ENCODE results near the gene TMEM181. TPM values are rescaled to one million over a fixed set of nuclear protein-coding genes. Genes with fewer than 3 reads are reported as not detected.
"Not testable (repeated sequence)": the region's sequence is repeated elsewhere in the genome, so short reads cannot be mapped to it uniquely, and the experiment has no call there.

Gene TMEM181
- total RNA-seq, 1 experiment from 2014 or later = 12.5 TPM

DNA sequence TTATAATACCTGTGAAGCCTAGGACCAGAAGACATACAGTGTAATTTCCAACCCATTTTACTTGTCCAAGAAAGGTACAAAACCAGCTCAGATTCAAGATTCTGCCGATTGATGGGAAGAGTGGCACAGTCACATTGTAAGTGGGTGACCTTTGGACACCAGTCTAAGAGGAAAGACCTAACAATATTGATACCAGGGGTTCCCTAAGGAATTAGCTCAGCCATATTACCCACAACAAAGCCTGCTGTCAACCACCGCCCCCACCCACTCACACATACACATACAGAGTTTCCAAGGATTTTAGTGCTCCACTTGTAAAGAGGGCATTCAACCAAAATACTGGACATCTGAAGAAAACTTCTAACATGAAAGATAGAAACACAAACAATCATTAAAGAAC, 27.9 kb upstream of the TMEM181 start:
- DNase-seq (ENCODE audit: low read depth) = no peak
- in situ Hi-C loops (cut with HindIII; ENCODE audit: low pct_unique_long_range_greater_than_20kb, low sequenced_read_pairs) = no loop called here

GRCh38 chr6:158536084-158536890, 23.6 kb upstream of the TMEM181 start:
- in situ Hi-C loops (cut with HindIII; ENCODE audit: low pct_unique_long_range_greater_than_20kb, low sequenced_read_pairs) = no loop called here
- DNase-seq (ENCODE audit: low read depth) = peak; percentile 74

GRCh38 chr6:158536891-158537798, 22.7 kb upstream of the TMEM181 start:
- peak; percentile 8 for DNase-seq (ENCODE audit: low read depth)
- in situ Hi-C loops (cut with HindIII; ENCODE audit: low pct_unique_long_range_greater_than_20kb, low sequenced_read_pairs) = no loop called here

DNA sequence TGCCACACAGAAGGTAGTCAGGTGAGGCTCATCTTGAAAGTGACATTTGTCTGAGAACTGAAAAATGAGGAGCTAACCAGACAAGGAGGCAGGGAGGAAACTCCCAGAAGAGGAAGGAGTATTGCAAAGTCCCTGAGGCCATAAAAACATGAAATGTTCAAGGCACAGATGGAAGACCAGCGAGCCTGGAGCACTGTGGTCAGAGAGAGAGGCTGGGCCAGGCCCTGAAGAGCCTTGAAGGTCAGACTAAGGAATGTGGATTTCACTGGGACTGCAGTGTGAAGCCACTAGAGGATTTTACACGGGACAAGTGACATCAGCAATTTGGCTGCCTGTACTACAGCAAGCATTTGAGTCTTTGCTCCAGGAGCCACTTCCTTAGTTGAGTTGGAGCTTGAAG, 21.1 kb upstream of the TMEM181 start:
- DNase-seq (ENCODE audit: low read depth) = no peak
- in situ Hi-C loops (cut with HindIII; ENCODE audit: low pct_unique_long_range_greater_than_20kb, low sequenced_read_pairs) = no loop called here

GRCh38 chr6:158539413-158539812, 20.5 kb upstream of the TMEM181 start:
- DNase-seq (ENCODE audit: low read depth) = no peak
- in situ Hi-C loops (cut with HindIII; ENCODE audit: low pct_unique_long_range_greater_than_20kb, low sequenced_read_pairs) = no loop called here

GRCh38 chr6:158539881-158540280, 20.0 kb upstream of the TMEM181 start:
- in situ Hi-C loops (cut with HindIII; ENCODE audit: low pct_unique_long_range_greater_than_20kb, low sequenced_read_pairs) = no loop called here
- DNase-seq (ENCODE audit: low read depth) = no peak

DNA sequence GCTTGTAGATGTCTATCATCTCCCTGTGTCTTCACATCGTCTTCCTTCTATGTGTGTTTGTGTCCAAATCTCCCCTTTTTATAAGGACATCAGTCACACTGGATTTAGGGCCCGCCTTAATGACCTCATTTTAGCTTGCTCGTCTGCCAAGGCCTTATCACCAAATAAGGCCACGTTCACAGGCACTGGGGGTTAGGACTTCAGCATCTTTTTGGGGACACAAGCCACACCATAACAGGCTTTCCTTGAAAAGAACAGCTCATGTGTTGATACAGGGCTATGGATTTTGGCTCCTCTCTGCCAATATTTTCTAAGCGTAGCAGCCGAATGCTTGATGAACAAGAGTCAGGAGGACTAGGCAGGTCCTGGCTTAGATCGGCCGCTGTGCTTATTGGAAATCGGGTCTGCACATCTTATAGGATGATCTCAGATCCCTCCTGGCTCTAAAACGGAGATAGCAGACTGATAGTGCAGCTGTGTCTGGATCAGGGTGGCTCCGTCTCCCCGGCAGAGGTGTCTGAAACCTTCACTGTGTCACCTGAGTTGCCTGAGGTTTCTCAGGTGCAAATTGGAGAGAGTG, 16.2 kb upstream of the TMEM181 start:
- in situ Hi-C loops (cut with HindIII; ENCODE audit: low pct_unique_long_range_greater_than_20kb, low sequenced_read_pairs) = no loop called here
- no peak for DNase-seq (ENCODE audit: low read depth)

GRCh38 chr6:158544428-158544827, 15.5 kb upstream of the TMEM181 start:
- DNase-seq (ENCODE audit: low read depth) = no peak

DNA sequence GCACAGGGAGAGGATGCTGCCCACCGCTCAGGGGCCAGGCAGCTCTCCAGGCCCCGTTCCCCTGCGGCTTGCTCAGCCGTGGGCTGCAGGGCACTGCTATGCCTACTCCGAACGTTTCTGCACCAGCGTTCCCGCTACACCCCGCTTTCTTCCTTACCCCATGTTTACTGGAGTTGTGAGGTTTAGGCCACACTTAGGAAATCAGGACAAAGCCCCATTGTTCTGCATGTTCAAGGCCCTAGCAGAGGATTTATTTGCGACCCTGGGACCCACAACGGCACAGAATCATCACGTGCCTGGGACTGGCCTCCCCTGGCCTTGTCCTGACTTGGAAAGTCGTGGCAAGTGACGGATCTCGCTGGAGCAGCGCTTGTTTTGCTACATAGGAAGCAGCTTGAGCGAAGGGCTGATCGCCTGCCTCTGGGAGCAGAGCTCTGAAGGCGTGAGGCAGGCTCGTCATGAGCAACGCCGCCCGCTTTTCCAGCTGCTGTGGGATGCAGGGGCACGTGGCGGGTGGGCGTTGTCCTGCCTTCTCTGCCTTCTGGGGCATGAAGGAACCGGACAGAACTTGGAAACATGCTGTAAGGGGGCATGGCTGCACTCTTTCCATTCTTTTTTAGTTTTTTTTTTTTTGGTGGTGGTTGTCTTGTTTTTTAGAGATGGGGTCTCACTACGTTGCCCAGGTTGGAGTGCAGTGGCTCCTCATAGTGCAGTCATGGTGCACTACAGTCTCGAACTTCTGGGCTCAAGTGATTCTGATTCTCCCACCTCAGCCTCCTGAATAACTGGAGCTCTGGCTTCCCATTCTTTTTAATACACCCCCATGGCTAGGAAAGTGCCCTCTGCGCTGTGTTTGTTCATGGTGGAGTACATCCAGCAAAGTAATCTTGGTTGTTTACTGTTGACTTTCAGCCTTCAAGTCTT, 14.6 kb upstream of the TMEM181 start:
- in situ Hi-C loops (cut with HindIII; ENCODE audit: low pct_unique_long_range_greater_than_20kb, low sequenced_read_pairs) = no loop called here

More at GRCh38 chr6:158544428-158544827, 15.5 kb upstream of the TMEM181 start:
- in situ Hi-C loops (cut with HindIII; ENCODE audit: low pct_unique_long_range_greater_than_20kb, low sequenced_read_pairs) = no loop called here

GRCh38 chr6:158548418-158549161, 11.3 kb upstream of the TMEM181 start:
- in situ Hi-C loops (cut with HindIII; ENCODE audit: low pct_unique_long_range_greater_than_20kb, low sequenced_read_pairs) = no loop called here
- DNase-seq (ENCODE audit: low read depth) = no peak

More for the DNA sequence above, 14.6 kb upstream of the TMEM181 start:
- DNase-seq (ENCODE audit: low read depth) = no peak

GRCh38 chr6:158552055-158552795, 7.7 kb upstream of the TMEM181 start:
- in situ Hi-C loops (cut with HindIII; ENCODE audit: low pct_unique_long_range_greater_than_20kb, low sequenced_read_pairs) = no loop called here
- DNase-seq (ENCODE audit: low read depth) = no peak

DNA sequence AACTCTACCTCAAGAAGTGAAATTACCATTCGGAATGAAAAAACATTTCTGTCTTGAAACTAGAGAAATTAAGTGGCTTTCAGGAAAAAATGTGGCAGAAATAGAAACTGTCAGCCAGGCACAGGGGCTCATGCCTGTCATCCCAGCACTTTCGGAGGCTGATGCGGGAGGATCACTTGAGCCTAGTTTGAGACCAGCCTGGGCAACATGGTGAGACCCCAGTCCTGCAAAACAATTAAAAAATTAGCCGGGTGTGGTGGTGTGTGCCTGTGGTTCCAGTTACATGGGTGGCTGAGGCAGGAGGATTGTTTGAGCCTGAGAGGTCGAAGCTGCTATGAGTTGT, 7.1 kb upstream of the TMEM181 start:
- in situ Hi-C loops (cut with HindIII; ENCODE audit: low pct_unique_long_range_greater_than_20kb, low sequenced_read_pairs) = no loop called here
- no peak for DNase-seq (ENCODE audit: low read depth)

DNA sequence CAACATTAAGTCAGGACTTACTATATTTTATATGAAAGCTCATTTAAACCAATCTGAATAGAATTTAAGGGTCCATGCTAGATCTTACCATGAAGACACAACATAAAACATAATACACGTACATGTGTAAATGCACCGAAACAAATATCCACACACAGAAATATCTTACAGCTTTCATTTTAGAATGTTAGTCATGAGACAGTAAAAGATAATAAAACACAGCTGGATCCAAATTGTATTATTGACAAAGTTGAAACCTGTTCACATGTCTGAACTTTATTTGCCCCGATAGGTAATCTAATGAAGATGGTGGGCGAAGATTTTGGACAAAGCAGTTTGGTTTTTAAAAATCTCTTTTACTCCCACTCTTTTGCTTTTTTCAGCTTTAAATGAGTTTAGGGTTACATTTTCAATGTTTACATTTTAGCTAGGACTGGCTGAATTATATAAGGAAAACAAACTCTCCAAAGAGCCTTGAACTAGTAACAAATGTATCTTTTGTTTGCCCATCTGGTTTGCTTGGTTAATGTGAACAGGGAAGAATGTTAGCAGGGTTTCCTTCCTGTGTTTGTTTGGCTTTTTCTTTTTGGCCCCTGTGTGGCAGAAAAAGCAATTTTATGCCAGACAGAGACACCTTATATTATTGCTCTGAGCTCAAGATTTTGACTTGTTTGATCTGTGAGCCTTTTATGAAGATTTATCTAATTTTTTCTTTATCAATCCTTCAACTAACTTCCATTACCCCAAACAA, 5.1 kb upstream of the TMEM181 start:
- no peak for DNase-seq (ENCODE audit: low read depth)
- in situ Hi-C loops (cut with HindIII; ENCODE audit: low pct_unique_long_range_greater_than_20kb, low sequenced_read_pairs) = no loop called here

GRCh38 chr6:158556113-158556512, 3.8 kb upstream of the TMEM181 start:
- in situ Hi-C loops (cut with HindIII; ENCODE audit: low pct_unique_long_range_greater_than_20kb, low sequenced_read_pairs) = no loop called here

DNA sequence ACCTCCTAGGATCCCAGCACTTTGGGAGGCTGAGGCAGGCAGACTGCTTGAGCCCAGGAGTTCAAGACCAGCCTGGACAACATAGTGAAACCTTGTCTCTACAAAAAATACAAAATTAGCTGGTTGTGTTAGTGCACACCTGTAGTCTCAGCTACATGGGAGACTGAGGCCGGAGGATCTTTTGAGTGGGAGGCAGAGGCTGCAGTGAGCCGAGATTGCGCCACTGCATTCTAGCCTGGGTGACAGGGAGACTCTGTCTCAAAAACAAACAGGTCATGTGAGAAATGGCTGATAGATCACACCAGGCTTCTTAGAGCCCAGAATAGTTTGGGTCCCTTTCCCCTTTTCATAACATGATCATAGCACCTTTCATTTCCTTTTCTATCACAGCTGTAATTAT, 2.8 kb upstream of the TMEM181 start:
- DNase-seq (ENCODE audit: low read depth); in situ Hi-C loops (cut with HindIII; ENCODE audit: low pct_unique_long_range_greater_than_20kb, low sequenced_read_pairs): not testable (repeated sequence)

More at GRCh38 chr6:158556113-158556512, 3.8 kb upstream of the TMEM181 start:
- no peak for DNase-seq (ENCODE audit: low read depth)

GRCh38 chr6:158557927-158558326, 2.0 kb upstream of the TMEM181 start:
- DNase-seq (ENCODE audit: low read depth) = no peak
- in situ Hi-C loops (cut with HindIII; ENCODE audit: low pct_unique_long_range_greater_than_20kb, low sequenced_read_pairs) = no loop called here

Data from Caki2 (cell line).